Testis (tissue), 2 donors: ENCODE results near the gene CAVIN3.

Experiments used
- POLR2A ChIP-seq: fragments of 450-650 bp; IDR thresholded peaks from one replicate; pipeline ENCODE4 v1.6.1; 2017; ENCODE audit warnings: antibody characterized with exemption, mild to moderate bottlenecking, moderate library complexity
- TF ChIP-seq, protein P1 (sequence below), 3 experiments: fragments of 450-650 bp in 2 of 3; fragments of 200-600 bp in 1 of 3; sonication (generic) in 1 of 3; IDR thresholded peaks; one replicate each; pipeline ENCODE4 v1.5.1; 2016 to 2019; ENCODE audit warnings: antibody characterized with exemption in 3 of 3, mild to moderate bottlenecking in 2 of 3, moderate library complexity in 1 of 3

DNA sequence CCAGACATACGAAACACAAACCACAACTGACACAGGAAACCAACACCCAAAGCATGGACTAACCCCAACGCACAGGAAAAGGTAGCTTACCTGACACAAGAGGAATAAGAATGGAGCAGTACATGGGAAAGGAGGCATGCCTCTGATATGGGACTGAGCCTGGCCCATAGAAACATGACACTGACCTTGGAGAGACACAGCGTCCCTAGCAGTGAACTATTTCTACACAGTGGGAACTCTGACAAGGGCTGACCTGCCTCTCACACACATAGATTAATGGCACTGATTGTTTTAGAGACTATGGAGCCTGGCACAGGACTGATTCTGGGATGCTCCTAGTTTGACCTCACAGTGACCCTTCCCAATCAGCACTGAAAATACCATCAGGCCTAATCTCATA is 48.7 kb downstream of the CAVIN3 start:
- TF ChIP-seq, protein P1, sequence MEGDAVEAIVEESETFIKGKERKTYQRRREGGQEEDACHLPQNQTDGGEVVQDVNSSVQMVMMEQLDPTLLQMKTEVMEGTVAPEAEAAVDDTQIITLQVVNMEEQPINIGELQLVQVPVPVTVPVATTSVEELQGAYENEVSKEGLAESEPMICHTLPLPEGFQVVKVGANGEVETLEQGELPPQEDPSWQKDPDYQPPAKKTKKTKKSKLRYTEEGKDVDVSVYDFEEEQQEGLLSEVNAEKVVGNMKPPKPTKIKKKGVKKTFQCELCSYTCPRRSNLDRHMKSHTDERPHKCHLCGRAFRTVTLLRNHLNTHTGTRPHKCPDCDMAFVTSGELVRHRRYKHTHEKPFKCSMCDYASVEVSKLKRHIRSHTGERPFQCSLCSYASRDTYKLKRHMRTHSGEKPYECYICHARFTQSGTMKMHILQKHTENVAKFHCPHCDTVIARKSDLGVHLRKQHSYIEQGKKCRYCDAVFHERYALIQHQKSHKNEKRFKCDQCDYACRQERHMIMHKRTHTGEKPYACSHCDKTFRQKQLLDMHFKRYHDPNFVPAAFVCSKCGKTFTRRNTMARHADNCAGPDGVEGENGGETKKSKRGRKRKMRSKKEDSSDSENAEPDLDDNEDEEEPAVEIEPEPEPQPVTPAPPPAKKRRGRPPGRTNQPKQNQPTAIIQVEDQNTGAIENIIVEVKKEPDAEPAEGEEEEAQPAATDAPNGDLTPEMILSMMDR (IDR thresholded peaks at IDR 0.05) = no peak
- no peak for TF ChIP-seq POLR2A
